H1 (cell line): Measurements from ENCODE around the gene FGFRL1. TPM values are rescaled to one million over a fixed set of nuclear protein-coding genes. Genes with fewer than 3 reads are reported as not detected.
A peak's percentile ranks its signal among the peaks of the same experiment; 100 is the strongest.

Experiments used
- CTCF ChIA-PET: fragments of 300-600 bp; sonication (Branson Sonifier 250); formaldehyde crosslinking; loops from one replicate; lab custom pipeline; 2021; ENCODE audit not compliant: partially characterized antibody; lab: Charles Lee
- POLR2A ChIA-PET: fragments of 300-600 bp; sonication (Branson Sonifier 250); formaldehyde crosslinking; loops from one replicate; lab custom pipeline; 2021; ENCODE audit warnings: inconsistent platforms; ENCODE audit not compliant: partially characterized antibody; lab: Charles Lee
- DNase-seq, 2 experiments: peaks; one replicate each; pipeline versions ENCODE4 v3.0.0 to v3.0.0-alpha.2; 2010 to 2022; ENCODE audit warnings: low spot score in 2 of 2, low read depth in 1 of 2, mixed read lengths in 1 of 2
- FAIRE-seq: peaks from 2 replicates; lab custom pipeline; 2011; peaks lifted over from hg19 to GRCh38; lab: Jason Lieb, UNC
- H2AFZ ChIP-seq: 2 replicates; pipeline ENCODE4 v1.8.1; 2012; ENCODE audit warnings: low read length, inconsistent platforms
- H2AK5ac ChIP-seq: 2 replicates; pipeline ENCODE4 v1.6.1; 2013; ENCODE audit warnings: low read depth, low read length
- H2BK120ac ChIP-seq: replicated peaks from 2 replicates; pipeline ENCODE3; 2013; ENCODE audit warnings: low read depth, low read length, inconsistent platforms
- H2BK12ac ChIP-seq: 2 replicates; pipeline ENCODE4 v1.6.1; 2013; ENCODE audit warnings: low read depth, low read length
- H2BK15ac ChIP-seq: 2 replicates; pipeline ENCODE4 v1.6.1; 2013; ENCODE audit warnings: low read length
- H2BK20ac ChIP-seq: 2 replicates; pipeline ENCODE4 v1.6.1; 2013; ENCODE audit warnings: low read length
- H2BK5ac ChIP-seq: 2 replicates; pipeline ENCODE4 v1.6.1; 2013; ENCODE audit warnings: low read depth, low read length
- H3K14ac ChIP-seq: 2 replicates; pipeline ENCODE4 v1.6.1; 2013; ENCODE audit warnings: inconsistent platforms; ENCODE audit not compliant: insufficient read length
- H3K18ac ChIP-seq: 2 replicates; pipeline ENCODE4 v1.6.1; 2013; ENCODE audit warnings: low read length; ENCODE audit errors: extremely low read depth
- H3K23ac ChIP-seq: 2 replicates; pipeline ENCODE4 v1.6.1; 2013; ENCODE audit warnings: inconsistent platforms; ENCODE audit not compliant: insufficient read length
- H3K23me2 ChIP-seq: 2 replicates; pipeline ENCODE4 v1.6.1; 2013; ENCODE audit warnings: low read depth, low read length
- H3K27ac ChIP-seq: 2 replicates; pipeline ENCODE4 v1.6.1; 2011; ENCODE audit warnings: low read depth, low read length, inconsistent platforms
- H3K27me3 ChIP-seq, 4 experiments: replicated peaks in 1 of 4; 1 replicate in 1 of 4; 2 replicates in 3 of 4; pipeline versions ENCODE4 v1.6.1 to v1.8.1; 2011 to 2013; ENCODE audit warnings: low read length in 3 of 4, mild to moderate bottlenecking in 3 of 4, inconsistent platforms in 2 of 4, mixed read lengths in 2 of 4, moderate library complexity in 1 of 4; ENCODE audit not compliant: control insufficient read depth in 3 of 4, insufficient read depth in 3 of 4; ENCODE audit errors: extremely low read depth in 1 of 4
- H3K36me3 ChIP-seq, 4 experiments: 2 replicates each; pipeline versions ENCODE4 v1.6.1 to v1.8.1; 2011 to 2013; ENCODE audit warnings: mild to moderate bottlenecking in 4 of 4, low read length in 3 of 4, moderate library complexity in 2 of 4, control low read depth in 1 of 4, inconsistent platforms in 1 of 4; ENCODE audit not compliant: insufficient read depth in 4 of 4, control insufficient read depth in 2 of 4
- H3K4ac ChIP-seq: replicated peaks from 2 replicates; pipeline ENCODE3; 2013; ENCODE audit warnings: low read length, low read depth, mixed read lengths, inconsistent platforms; ENCODE audit not compliant: insufficient read length
- H3K4me1 ChIP-seq, 4 experiments: replicated peaks in 1 of 4; 1 replicate in 1 of 4; 2 replicates in 3 of 4; pipeline versions ENCODE4 v1.6.1 to v1.8.1; 2011 to 2013; ENCODE audit warnings: low read length in 3 of 4, inconsistent platforms in 2 of 4, mixed read lengths in 1 of 4; ENCODE audit not compliant: insufficient read depth in 4 of 4, control insufficient read depth in 3 of 4
- H3K4me2 ChIP-seq, 2 experiments: 2 replicates each; pipeline versions ENCODE4 v1.6.1 to v1.8.1; 2011 to 2013; ENCODE audit warnings: low read depth in 2 of 2, low read length in 2 of 2, control low read depth in 1 of 2, inconsistent platforms in 1 of 2, mild to moderate bottlenecking in 1 of 2; ENCODE audit not compliant: insufficient read depth in 1 of 2
- H3K4me3 ChIP-seq, 4 experiments: fragments of 200-600, 300-600 bp in 1 of 4; sonication (generic), shearing (Covaris generic), sonication (Bioruptor Twin) in 1 of 4; 2 replicates each; pipeline versions ENCODE4 v1.5.1 to v1.8.1; 2011 to 2016; ENCODE audit warnings: low read length in 4 of 4, low read depth in 3 of 4, control low read depth in 2 of 4, inconsistent platforms in 2 of 4, mild to moderate bottlenecking in 2 of 4, mixed read lengths in 1 of 4, moderate library complexity in 1 of 4; ENCODE audit not compliant: insufficient read depth in 2 of 4; ENCODE audit errors: extremely low read depth in 1 of 4
- H3K56ac ChIP-seq: replicated peaks from 2 replicates; pipeline ENCODE3; 2013; ENCODE audit warnings: low read depth, mild to moderate bottlenecking, mixed read lengths, low read length, inconsistent platforms; ENCODE audit not compliant: insufficient read length
- H3K79me1 ChIP-seq: 2 replicates; pipeline ENCODE4 v1.6.1; 2013; ENCODE audit warnings: low read depth, low read length, control low read depth
- H3K79me2 ChIP-seq, 2 experiments: 2 replicates each; pipeline versions ENCODE4 v1.6.1 to v1.8.1; 2012 to 2013; ENCODE audit warnings: low read length in 2 of 2, mild to moderate bottlenecking in 2 of 2, inconsistent platforms in 1 of 2; ENCODE audit not compliant: insufficient read depth in 2 of 2, control insufficient read depth in 1 of 2
- H3K9ac ChIP-seq, 4 experiments: replicated peaks in 1 of 4; 1 replicate in 1 of 4; 2 replicates in 3 of 4; pipeline versions ENCODE4 v1.6.1 to v1.8.1; 2011 to 2013; ENCODE audit warnings: low read depth in 3 of 4, low read length in 3 of 4, control low read depth in 2 of 4, mild to moderate bottlenecking in 2 of 4, moderate library complexity in 2 of 4, inconsistent platforms in 1 of 4; ENCODE audit errors: extremely low read depth in 1 of 4
- H3K9me3 ChIP-seq, 2 experiments: 2 replicates each; pipeline versions ENCODE4 v1.6.1 to v1.8.1; 2012 to 2013; ENCODE audit warnings: mild to moderate bottlenecking in 2 of 2, moderate library complexity in 2 of 2, control low read depth in 1 of 2, inconsistent platforms in 1 of 2, low read depth in 1 of 2, low read length in 1 of 2, mixed read lengths in 1 of 2; ENCODE audit not compliant: insufficient read depth in 2 of 2
- H4K20me1 ChIP-seq, 2 experiments: replicated peaks in 1 of 2; 2 replicates each; pipeline versions ENCODE3 to v1.8.1; 2011 to 2013; ENCODE audit warnings: inconsistent platforms in 2 of 2, low read length in 2 of 2, mild to moderate bottlenecking in 1 of 2; ENCODE audit not compliant: insufficient read depth in 2 of 2, control insufficient read depth in 1 of 2
- H4K5ac ChIP-seq: 2 replicates; pipeline ENCODE4 v1.6.1; 2013; ENCODE audit warnings: low read length, low read depth, mixed read lengths, inconsistent platforms; ENCODE audit not compliant: insufficient read length
- H4K8ac ChIP-seq: 2 replicates; pipeline ENCODE4 v1.8.0; 2013; ENCODE audit warnings: mild to moderate bottlenecking, moderate library complexity, low read length, inconsistent platforms; ENCODE audit not compliant: insufficient read depth; ENCODE audit errors: extremely low read depth
- H4K91ac ChIP-seq: replicated peaks from 2 replicates; pipeline ENCODE3; 2013; ENCODE audit warnings: low read length, mixed read lengths, inconsistent platforms; ENCODE audit not compliant: insufficient read length
- BRCA1 ChIP-seq: IDR thresholded peaks from 2 replicates; pipeline ENCODE4 v1.6.1; 2012; ENCODE audit warnings: low read depth, low read length, improper control_type of control experiment
- E2F6 ChIP-seq: IDR thresholded peaks from 2 replicates; pipeline ENCODE4 v1.6.1; 2012; ENCODE audit warnings: inconsistent platforms
- FOSL1 ChIP-seq: IDR thresholded peaks from 2 replicates; pipeline ENCODE4 v1.6.1; 2011; ENCODE audit warnings: mild to moderate bottlenecking, low read depth, low read length, moderate library complexity; ENCODE audit not compliant: insufficient read depth
- KDM4A ChIP-seq: IDR thresholded peaks from one replicate; pipeline ENCODE4 v1.7.1; 2012; ENCODE audit warnings: low read depth, mild to moderate bottlenecking, moderate library complexity, low read length, inconsistent platforms; ENCODE audit not compliant: severe bottlenecking
- YY1 ChIP-seq: IDR thresholded peaks from 2 replicates; pipeline ENCODE4 v1.6.1; 2011; ENCODE audit warnings: low read depth, mild to moderate bottlenecking, low read length
- WGBS, 2 experiments: shearing (Covaris generic) in 1 of 2; methylation state at CpG; one replicate each; pipeline versions ENCODE4 v1.1.6 to v1.1.7; 2013 to 2015; ENCODE audit warnings: low lambda C conversion rate in 2 of 2, mixed read lengths in 2 of 2, inconsistent platforms in 1 of 2, low coverage in 1 of 2, missing lambda C conversion rate in 1 of 2; ENCODE audit not compliant: insufficient replicate concordance in 2 of 2, insufficient coverage in 1 of 2, insufficient read length in 1 of 2; ENCODE audit errors: extremely low coverage in 1 of 2, missing lambda C conversion rate in 1 of 2; 5-methylcytosine and 5-hydroxymethylcytosine counted together
- polyA plus RNA-seq, 7 experiments: library from polyadenylated mRNA; depleted of rRNA in 3 of 7; stranded (reverse) in 5 of 7; unstranded in 2 of 7; fragments of >200 nt in 5 of 7; fragments of 200-250 nt in 2 of 7; gene quantifications; 1 replicate in 5 of 7; 2 replicates in 1 of 7; 4 replicates in 1 of 7; pipeline versions ENCODE4 v1.2.1 to v1.2.3, GENCODE V29; 2011 to 2013; ENCODE audit warnings: missing spikeins in 2 of 7, mixed read lengths in 2 of 7
- total RNA-seq: library from RNA; stranded (reverse); fragmentation: NEBNext Ultra II Directional; extraction: Animal tissue kit (Norgen Biotek cat#: 25700); gene quantifications from 2 replicates; pipeline ENCODE4 v1.2.1, GENCODE V29; 2021

FGFRL1 gene
- total and polyA plus RNA-seq, 2 of the 8 experiments (the other 6 are each of a cell fraction or from before 2014, with no cell fraction given) = 18.9 to 34.6 TPM

GRCh38 chr4:986428-986878 lies 25.0 kb upstream of the FGFRL1 start:
- no peak overlapping the region for H3K56ac ChIP-seq
- FAIRE-seq = no peak
- no peaks in the 10 kb centered on the region for H3K9me3 ChIP-seq
- peaks cover 5% of the 10 kb centered on the region; the same call in 1 of the 2 replicates for H3K23me2 ChIP-seq
- no peaks in the 10 kb centered on the region for H3K79me1 ChIP-seq
- H4K91ac ChIP-seq = no peak overlapping the region
- ChIA-PET CTCF (interaction anchor here (1.0 to 1.6 kb wide), 7 partner anchors 8 to 90 kb away, joined by 3 to 5 read pairs (median 4); no protein-coding TSS in a partner anchor), POLR2A (no interaction called here)
- peak overlapping the region; percentile 12 for H4K5ac ChIP-seq
- no peaks in the 10 kb centered on the region for H3K79me2 ChIP-seq
- H3K18ac ChIP-seq = peak overlapping the region; percentile 13; the same call in 1 of the 2 replicates
- H2BK12ac ChIP-seq = peak overlapping the region; percentile 77; the same call in 1 of the 2 replicates
- H3K4ac ChIP-seq = no peak overlapping the region
- H2BK20ac ChIP-seq = no peak overlapping the region
- H3K4me3 ChIP-seq = peak overlapping the region; percentile 50 to 66 (median 64)
- no peak overlapping the region for H2BK15ac ChIP-seq
- no peak overlapping the region for H3K23ac ChIP-seq
- H3K14ac ChIP-seq = no peak overlapping the region
- H2AFZ ChIP-seq = peak overlapping the region; percentile 94
- 0 out of 2 replicates have a peak overlapping the region, but pooled peaks have one; percentile 13 for H2BK5ac ChIP-seq
- peaks cover 2 to 6% of the 10 kb centered on the region in 2 experiments for H4K20me1 ChIP-seq
- H3K27me3 ChIP-seq = peaks cover 0 to 21% (median 14%) of the 10 kb centered on the region in 4 experiments; a peak in 6 of 7 replicates
- no peak overlapping the region; the same call in 1 of the 2 replicates for H4K8ac ChIP-seq
- no peak overlapping the region for H3K27ac ChIP-seq
- H3K4me2 ChIP-seq = peak overlapping the region; percentile 75 to 98
- no peaks in the 10 kb centered on the region; a peak in 1 of 8 replicates for H3K36me3 ChIP-seq
- no peak overlapping the region for H2AK5ac ChIP-seq
- H3K9ac ChIP-seq = peak overlapping the region in 1 of 4 experiments; percentile 15; a peak in 1 of 7 replicates
- DNase-seq = no peak
- no peak overlapping the region for H2BK120ac ChIP-seq
- 13% methylated on average over 14 of the region's 14 CpGs; no CpG with 5 or more reads in 1 of the 2 experiments for WGBS, 2 experiments
- TF ChIP-seq KDM4A (peak; percentile 39), E2F6 (0 out of 2 replicates have a peak, but pooled peaks have one; percentile 10), FOSL1 (no peak), BRCA1 (no peak), YY1 (no peak)
- peaks cover 0 to 3% (median 1%) of the 10 kb centered on the region in 4 experiments; a peak in 4 of 7 replicates for H3K4me1 ChIP-seq
